OCI-LY1 (cell line): Measurements from ENCODE around the gene GSDMA.

ENCODE experiments used
- CTCF ChIP-seq: fragments of 200-600 bp; sonication (generic), shearing (Covaris generic); IDR thresholded peaks from 2 replicates; pipeline ENCODE4 v1.5.1; 2017; ENCODE audit warnings: mild to moderate bottlenecking, antibody characterized with exemption, low read length, moderate library complexity, mixed read lengths
- EZH2 ChIP-seq: fragments of 200-600 bp; sonication (generic), shearing (Covaris generic); IDR thresholded peaks from 2 replicates; pipeline ENCODE4 v1.8.0; 2017; ENCODE audit warnings: borderline replicate concordance, mixed run types, mild to moderate bottlenecking, antibody characterized with exemption, low read length, moderate library complexity, mixed read lengths

GRCh38 chr17:40024901-40025300 lies 62.1 kb downstream of the GSDMA start:
- no peak for TF ChIP-seq CTCF
- TF ChIP-seq EZH2 = no peak
